GM18499 (cell line): Measurements from ENCODE around the gene STRA6.

ENCODE experiments used
- ATAC-seq: cut with Tn5 transposase; IDR thresholded peaks from one replicate; pipeline ENCODE4 v1.9.1; 2021; ENCODE audit warnings: moderate number of reproducible peaks; ENCODE audit not compliant: insufficient read depth, unreplicated experiment

STRA6 gene

DNA sequence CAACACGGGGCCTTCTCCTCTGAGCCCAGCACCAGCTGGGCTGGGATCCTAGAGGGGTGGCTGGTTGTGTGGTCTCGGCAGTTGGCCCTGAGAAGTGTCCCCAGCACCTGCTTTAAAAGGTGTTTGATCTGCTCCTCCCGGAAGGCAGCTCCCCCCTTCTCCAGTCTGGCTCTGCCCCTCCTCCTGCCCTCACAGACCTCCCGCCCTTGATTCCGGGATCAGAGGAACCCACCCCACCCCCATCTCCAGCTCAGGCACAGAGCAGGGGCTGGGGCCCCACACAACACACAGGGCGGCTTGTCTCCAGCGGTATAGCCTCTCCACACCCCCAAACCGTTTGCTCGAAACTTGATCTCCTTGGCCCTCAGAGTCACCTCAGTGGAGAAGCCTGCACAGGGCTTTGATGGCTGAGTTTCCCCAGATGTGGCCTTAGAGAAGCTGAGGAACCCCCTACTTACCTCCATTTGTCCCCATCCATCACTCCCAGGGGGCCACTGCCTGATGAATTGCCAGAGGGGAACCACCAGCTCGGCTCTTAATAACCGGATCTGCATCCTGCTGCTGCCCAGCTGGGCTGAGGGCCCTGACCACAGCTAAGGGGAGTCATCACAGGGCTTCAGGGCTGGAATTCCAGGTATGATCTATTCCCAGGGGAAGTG, 6.4 kb upstream of the STRA6 start:
- no peak for ATAC-seq

DNA sequence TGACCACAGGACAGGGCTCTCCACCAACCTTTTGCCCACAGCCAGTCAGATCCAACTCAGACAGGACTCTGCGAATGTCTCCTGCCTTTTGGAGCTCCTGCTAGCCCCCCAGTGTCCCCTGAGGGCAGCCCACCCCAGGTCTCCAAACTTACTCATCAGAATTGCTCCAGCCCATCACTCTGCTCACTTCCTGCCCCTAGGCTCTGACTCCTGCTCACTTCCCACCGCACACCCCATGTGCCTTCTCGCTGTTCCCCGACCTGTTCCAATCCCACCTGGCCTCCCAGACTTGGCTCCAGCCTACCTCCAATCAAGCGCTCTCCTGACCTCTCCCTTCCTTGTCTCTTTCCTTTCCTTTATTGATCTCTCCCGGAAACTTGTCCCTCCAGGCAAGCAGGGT, 5.9 kb upstream of the STRA6 start:
- no peak for ATAC-seq

DNA sequence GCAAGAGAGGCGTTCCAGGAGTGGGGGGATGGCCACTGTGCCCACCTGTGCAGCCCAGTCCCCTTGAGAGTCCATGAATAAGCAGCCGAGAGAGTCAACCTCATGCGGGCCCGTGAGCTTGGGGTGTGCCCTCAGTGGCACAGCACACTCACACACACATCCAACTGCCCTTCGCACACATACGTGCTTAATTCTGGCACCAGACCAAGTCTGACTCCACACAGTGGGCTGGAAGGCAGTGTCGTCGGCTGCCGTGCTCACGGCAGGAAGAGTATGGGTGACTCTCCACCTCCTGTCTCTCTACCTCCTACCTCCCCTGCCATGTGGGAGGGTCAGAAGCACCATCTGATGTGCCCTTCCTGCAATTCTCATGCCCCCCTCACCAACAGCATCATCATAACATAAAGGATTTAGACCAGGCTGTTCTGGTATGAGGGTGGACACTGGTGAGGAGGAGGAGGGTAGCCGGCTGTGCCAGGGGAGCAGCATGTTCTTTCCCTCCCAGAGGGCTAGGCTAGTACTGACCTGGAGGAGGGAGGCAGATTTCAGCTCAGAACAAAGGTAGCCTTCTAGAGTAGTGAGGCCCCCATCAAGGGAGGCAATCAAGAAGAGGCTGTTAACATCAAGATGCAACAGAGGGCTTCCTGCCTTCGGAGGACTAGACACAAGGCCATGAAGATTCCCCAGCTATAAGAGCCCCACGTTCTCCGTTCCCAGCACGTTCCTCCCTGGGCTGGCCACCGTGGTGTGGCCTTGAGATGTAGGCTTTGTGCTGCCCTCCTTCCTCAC, 5.3 kb upstream of the STRA6 start:
- no peak for ATAC-seq

DNA sequence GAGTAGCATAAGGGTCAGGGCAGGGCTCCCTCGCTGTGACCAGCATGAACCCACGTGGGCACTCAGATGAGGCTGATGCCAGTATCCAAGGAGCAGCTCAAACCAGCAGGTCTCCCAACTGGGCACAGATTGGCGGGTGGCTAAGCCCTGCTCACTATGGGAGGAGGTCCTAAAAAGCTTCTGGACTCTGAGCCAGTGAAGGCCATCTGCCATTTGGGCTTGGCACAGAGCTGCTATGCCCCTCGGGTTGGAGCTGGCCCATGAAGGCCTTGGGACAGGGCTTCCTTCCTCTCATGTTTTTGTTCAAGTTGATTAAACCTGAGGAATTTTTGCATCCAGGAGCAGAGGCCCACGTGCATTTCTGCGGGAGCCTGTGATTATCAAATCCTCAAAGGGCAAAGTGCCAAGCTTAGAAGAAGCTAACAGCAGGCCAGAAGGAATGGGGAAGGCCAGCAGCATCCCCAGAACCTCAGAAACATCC, 4.3 kb upstream of the STRA6 start:
- no peak for ATAC-seq

DNA sequence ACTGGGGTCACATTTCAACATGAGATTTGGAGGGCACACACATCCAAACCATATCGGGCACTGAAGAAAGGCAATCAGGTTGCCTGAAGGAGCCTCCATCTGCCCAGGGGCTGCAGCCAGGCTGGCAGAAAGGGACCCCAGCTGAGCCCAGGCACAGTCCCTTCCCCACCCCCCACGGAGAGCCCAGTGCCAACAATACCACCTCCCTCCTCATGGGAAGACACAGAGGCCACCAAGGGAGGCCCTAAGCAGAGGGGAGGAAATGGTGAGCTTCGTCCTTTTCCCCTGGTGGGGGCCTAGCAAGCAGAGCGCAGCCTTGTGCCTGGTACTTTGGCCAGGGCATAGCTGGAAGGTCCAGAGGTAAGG, 3.0 kb upstream of the STRA6 start:
- no peak for ATAC-seq

DNA sequence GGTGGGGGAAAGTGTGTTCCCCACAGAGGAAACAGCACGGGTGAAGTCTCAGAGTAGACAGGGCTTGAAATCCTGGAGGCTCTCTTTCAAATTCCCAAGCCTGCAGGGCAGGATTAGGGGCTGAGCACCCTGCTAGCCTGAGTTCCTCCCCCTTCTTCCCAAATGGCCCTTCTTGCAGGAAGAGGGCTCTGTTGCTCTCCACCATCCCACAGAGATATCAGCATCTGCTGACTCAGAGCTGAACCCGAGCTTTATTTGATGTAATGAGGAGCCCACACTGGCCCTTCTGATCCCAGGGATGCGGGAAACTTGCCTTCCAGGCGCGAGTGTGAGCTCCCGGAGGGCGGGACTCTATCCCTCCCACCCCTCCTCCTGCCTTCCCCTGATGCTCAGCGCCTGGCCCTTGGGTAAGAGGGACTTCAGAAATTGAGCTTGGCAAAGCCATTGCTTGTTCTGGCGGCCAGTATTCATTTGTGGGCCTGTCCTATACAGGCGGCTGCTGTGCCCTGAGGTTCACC, 1.4 kb upstream of the STRA6 start:
- ATAC-seq: no peak

DNA sequence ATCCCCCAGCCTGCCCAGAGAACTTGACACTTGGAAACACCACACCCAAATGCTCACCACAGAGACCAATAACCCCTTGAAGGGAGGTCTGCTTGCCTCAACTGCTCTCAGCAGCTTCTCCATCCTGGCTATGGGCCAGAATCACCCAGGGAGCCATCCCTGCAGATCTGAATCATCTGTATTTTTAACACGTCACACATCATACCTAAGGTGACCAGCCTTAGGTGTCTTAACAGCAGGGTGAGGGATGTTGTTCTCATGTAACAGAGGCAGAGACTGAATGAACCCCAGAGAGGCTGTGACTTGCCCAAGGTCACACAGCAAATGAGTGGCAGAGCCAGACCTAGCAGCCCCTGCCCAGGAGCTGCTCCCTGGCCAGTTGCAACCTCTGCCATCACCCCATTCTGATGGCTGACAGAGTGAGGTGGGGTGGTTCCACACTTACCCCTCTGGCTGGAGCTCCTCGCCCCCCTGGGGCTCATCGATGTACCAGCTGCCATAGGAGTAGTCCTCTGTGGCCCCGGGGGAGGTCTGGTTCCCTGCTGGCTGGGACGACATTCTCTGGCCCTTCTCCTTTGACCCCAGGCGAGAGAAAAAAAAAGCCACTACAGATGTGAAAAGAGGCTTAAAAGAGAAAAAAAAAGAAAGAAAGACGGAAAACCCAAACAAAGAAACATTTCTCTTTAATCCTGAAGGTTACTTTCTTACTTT, 722 bp downstream of the STRA6 start:
- ATAC-seq: no peak

DNA sequence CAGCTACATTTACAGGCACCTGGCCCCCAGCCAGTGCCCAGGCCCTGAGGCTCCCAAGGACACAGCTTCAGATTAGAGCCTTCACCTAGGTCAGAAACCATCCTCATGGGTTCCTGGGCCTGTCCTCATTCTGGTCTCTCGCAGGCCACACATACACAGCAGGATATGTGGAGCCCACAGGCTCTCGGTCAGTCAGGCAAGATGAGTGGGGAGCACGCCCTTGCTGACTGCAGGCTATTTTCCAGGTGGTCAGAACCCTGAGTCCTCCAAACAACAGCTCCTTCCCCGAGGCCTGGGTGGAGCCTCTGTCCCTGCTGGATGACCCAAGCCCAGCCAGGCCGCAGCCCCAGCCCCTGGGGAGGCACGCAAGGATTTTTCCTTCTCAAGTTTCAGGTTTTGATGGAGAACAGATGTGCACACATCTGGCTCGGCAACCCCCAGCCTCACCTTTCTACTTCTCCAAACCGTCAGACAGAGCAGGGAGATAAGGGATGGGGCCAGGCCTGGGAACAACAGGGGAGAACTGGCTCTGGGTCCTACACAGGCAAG, 1.6 kb downstream of the STRA6 start:
- ATAC-seq: no peak

DNA sequence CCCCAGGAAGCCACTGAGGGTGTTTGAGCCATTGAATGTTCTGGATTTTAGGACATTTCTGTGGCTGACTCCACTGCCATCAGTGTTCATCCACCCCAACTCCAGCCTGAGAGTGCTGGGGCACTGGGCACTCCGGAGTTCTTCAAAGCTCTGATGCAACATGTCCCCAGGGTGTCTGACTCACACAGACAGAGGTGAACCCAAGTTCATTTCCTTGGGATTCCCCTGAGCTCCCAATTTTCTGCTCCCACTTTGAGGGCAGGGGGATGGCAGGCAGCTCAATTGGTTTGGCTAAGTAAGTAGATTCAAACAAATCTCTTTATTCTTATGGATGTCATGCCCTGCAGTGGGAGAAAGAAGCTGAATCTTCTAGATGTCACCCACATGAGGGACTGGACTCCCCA, 2.2 kb downstream of the STRA6 start:
- no peak for ATAC-seq

DNA sequence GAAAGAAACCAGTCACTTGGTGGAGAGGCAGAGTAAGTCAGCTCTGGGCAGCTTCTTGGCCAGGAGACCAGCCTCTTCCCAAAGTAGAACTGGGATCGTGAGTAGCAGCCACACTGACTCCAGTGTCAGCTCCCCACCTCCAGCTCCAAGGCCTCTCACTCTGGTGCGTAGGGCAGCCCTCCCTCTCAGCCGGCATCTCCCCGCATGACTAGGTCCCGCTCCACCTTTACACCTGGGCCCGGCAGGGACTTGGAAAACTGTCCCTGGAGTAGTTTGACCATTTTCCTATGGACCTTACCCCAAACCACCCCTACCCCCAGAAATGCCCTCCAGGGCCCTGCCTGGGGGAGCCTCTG, 3.3 kb downstream of the STRA6 start:
- ATAC-seq: no peak

DNA sequence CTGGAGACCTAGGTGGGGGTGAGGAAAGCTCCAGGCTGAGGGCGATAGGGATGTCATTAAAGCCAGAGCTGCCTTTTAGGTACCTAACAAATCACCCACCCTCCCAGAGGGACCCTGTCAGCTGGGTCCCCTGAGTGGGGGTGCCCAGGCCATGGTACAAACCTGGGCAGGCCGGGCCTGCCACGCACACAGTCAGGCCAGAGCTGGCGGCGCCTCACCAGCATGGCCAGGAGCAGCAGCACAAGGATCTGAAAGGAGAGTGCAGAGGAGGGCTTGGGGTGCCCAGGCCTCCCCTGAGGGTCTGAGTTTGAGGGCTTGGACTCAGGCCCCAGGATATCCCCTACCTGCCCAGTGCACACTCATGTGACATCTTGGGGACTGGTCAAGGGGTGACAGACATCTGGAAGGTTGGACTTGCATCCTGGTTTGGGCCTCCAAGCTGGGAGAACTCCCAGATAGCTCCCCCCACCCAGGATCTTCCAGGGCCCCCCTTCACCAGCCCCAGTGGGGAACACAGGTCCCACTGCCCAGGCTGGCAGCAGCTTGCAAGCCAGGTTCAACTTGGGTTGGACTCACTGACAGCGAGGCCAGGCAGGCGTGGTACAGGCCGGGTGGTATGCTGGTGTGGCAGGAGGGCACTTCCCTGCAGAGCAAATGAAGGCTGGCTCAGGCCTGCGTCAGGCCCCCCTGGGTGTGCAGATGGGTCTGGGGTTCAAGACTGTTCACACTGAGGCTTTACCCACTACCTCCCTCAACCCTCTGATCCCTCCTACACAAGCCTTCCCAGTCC, 5.2 kb downstream of the STRA6 start:
- ATAC-seq: no peak

DNA sequence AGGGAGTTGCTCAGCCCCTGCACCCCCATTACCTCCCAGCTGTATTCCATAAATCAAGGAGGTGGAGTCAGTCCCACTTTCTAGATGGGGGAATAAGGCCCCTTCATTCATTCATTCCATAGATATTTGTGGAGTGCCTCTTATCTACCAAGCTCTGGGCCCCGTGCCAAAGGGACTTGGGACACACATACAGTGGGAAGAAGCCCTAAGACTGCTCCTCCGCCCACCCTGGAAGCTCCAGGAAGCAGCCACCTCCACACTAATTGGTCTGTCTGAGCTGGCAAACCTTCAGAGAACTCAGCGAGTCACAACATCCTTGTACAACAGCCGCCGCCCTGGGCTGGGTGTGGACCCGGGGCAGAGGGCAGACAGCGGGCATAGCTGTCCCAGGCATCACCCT, 6.4 kb downstream of the STRA6 start:
- ATAC-seq: no peak

DNA sequence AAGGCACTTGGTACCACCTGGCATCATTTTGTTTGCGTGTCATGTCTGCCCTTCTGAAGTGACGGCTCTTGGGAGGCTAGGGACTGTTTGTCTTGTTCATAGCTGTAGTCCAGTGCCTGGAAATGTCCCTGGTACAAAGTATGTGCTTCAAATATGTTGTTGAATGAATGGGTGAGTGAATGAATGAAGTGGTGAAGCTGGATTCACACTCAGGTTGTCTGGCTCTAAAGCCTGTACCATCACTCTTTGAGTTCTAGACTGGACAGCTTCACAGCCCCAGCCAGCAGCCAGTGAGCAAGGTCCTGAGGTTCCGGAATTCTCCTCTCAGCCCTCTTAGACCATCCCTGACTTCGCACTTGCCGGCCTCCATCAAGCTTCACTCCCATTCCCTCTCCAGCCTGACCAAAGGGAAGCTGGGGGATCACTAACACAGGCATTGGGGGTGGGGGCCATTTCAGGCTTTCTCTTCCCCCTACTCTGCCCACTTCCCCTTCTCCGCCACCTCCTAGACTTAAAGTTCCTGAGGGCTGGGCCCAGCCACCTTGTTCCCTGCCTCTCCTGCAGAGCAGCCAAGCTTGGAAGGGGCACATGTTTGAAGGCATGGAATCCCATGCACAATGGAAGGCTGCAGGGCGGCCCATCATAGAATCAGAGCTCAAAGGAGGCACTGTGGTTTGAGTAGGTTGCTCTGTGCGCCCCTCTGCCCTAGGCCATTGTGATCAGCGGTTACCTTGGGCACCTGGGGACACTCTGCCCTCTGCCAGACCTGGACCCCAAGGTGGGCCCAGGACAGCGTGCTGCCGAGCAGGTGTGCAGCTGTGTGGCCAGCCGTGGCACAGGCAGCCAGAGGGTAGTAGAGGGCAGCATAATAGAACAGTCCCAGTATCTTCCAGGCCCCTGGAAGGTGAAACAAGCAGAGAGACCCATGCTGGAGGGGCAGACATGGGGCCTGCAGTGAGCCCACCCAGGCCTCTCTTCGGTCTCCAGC, 7.7 kb downstream of the STRA6 start:
- no peak for ATAC-seq

DNA sequence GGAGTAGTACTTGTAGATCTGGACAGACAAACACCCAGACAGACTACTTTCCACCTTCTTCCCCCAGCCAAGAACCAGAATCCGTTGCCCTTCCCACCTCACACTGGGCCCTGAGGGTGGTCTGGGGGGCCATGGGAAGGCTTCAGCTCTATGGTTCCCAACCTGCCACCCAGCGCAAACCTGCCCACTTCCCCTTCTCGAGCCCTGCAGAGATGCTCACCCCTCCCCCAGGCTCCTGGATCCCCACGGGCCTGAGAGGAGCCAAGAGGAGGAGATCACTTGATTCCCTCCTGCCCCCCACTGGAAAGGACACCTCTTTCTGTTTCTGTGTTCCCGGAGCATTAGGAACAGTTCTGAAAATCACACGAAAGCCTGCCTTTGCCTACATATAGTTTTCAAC, 8.7 kb downstream of the STRA6 start:
- ATAC-seq: no peak

DNA sequence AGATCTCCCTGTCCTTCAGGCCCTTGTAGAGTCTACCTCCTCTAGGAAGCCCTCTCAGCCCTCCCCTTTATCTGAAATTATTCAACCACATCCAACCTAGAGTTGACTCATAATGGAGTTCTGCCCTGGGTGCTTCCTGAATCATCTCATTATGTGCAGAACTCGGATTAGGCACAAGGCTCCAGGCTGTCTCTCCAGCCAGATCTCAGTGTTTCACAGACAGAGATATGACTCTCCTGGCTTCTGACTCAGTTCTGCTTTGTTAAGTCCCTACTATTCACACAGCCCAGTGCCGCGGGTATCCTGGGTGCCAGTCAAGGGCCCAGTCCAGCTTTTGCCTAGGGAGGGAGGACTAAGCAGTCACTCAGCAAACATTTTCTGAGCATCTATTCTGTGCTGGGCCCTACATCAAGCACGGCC, 9.3 kb downstream of the STRA6 start:
- ATAC-seq: no peak

DNA sequence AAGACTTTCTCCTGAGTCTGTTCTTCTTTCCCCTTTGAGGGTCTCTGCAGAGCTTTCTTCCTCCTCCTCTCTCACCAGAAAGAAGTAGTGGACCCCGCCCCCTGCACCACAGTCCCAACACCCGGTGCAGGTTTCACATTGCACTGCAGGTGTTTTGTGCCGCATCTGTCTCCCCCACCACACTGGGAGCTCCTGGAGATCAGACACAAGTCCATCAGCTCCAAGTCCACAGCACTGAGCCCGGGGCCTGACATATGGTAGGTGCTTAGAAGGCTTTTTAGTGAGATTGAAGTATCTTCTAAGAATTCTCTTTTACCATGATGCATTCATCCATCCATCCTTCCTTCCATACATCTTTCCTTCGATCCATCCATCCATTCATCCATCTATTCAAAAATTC, 9.8 kb downstream of the STRA6 start:
- no peak for ATAC-seq

DNA sequence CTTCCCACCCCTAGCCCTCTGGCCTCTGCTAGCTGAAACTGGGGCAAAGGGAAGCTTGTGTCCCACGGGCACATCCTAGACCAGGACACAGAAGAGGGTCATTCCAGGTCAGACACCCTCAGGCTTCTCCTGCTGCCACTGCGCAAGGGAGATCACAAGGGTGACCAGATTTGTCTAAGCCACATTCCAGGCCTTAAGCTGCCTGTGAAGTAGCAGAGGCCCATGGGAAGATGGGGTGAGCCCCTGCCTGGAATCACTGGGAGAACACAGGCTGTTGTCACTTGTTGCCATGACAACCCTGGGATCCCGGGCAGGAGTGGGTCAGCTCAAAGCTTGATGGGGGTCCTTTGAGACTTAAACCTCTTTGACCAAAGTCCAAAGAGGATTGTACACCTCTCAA, 10.8 kb downstream of the STRA6 start:
- ATAC-seq: no peak

DNA sequence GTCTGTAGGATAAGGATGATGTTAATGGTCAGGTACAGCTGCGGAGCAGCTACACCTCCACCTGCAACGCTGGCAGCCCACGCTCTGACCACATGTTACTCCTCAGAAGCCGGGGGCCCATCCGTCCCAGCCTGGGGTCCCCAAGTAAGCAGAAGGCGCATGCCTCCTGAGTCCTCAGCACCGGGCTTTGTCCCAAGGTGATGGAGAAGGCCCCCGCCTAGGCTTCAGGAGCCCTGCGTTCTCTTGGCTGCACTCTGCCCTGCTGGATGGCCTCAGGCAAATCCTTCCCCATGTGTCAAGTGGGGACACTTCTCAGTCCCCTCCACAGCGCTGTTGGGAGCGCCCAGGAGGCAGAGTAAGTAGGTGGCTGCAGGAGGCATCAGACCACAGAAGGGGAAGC, 14.4 kb downstream of the STRA6 start:
- no peak for ATAC-seq

DNA sequence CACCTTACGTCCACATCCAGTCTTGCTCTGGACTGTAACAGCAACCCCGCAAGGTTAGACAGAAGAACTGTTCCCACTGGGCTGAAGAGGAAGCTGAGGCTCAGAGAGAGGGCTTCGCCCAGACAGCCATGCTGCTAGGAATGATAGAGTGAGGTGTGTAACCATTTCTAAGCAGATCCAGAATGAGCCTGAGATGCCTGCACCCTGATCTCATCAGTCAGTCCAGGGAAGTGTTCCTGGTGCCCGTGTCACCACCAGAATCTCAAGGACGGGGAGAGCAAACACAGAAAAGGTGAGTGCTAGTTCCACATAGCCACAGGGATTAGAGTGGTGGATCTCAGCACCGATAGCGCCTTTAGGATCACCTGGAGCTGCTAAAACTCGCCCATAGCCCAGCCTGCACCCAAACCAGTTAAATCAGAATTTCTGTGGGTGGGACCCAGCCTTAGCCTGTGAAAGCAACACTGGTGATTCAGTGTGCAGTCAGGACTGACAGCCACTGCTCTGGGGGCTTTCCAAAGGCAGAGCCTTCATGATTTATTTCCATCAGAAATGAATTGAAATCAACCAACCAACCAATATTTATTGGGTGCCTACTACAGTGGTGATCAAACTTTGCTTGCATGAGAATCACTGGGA, 16.8 kb downstream of the STRA6 start:
- no peak for ATAC-seq
